GM19324 (cell line): ENCODE results near the gene SPTY2D1.
"Not testable (repeated sequence)": the region's sequence is repeated elsewhere in the genome, so short reads cannot be mapped to it uniquely, and the experiment has no call there.

ENCODE experiments used
- ATAC-seq: cut with Tn5 transposase; IDR thresholded peaks from one replicate; pipeline ENCODE4 v1.9.1; 2021; ENCODE audit warnings: mild to moderate bottlenecking, moderate library complexity; ENCODE audit not compliant: unreplicated experiment, low FRiP score

Gene SPTY2D1

GRCh38 chr11:18618342-18619025 lies 15.7 kb downstream of the SPTY2D1 start:
- no peak for ATAC-seq

DNA sequence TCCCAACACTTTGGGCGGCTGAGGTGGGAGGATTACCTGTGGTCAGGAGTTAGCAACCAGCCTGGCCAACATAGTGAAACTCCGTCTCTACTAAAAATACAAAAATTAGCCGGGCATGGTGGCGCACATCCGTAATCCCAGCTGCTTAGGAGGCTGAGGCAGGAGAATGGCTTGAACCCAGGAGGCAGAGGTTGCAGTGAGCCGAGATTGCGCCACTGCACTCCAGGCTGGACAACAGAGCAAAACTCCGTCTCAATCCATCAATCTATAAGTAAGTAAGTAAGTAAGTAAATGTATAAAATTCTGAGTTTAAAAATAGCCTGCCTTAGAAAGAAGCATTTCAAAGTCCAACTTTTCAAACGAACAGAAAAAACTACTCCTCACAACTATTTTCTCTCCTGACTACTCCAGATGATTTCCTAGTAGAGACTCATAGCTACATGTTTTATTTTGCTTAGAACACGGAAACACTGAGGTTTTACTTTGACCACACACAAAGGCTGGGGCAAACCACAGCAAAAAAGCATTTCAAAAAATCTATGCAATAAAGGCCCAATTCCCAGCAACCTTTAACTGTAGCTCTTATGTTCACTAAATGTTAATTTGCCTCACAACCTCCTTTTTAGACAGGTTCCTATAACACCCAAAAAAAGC lies 16.3 kb downstream of the SPTY2D1 start:
- ATAC-seq, result no peak

- no peak for ATAC-seq
Observed at GRCh38 chr11:18615628-18616392, 18.3 kb downstream of the SPTY2D1 start.

GRCh38 chr11:18614667-18615066 lies 19.5 kb downstream of the SPTY2D1 start:
- ATAC-seq, result no peak

DNA sequence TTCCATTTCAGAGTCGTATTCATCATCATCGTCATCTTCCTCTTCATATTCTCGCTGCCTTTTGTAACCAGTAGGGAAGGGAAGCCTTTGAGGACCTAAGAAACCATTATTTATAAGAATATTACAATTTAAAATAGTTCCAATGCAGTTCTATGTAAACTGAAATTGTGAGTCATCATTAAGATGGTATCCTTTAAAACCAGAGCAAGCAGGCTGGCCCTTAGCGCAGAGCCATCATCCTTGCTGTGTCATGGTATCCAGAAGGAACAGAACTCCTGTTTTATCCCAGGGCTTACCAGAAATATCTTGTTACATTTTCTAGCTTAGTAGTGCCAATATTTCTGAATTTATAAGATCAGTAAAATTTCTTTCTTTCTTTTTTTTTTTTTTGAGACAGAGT lies 21.7 kb downstream of the SPTY2D1 start:
- ATAC-seq, result no peak

- ATAC-seq, result no peak
Observed at GRCh38 chr11:18611196-18611595, 22.9 kb downstream of the SPTY2D1 start.

DNA sequence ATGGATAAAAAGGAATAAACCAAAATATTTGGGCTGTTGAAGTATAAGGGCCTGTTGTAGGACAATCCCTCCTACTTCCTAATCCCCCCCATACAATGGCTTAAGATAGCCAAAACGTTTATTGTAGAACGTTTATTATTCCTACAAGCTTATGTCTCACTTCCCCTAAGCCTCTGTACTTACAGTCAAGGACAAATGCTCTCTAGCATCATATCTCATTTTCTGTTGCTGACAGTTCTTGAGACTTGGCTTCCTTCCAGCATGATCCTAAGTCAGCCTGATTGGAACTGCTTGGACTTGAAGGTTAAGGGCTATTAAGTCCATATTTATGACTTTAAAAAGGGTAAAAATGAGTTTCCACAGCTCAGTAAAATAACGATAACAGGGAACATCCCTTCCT lies 25.8 kb downstream of the SPTY2D1 start:
- ATAC-seq, result no peak

- ATAC-seq, result no peak
Observed at GRCh38 chr11:18600915-18601569, 33.1 kb downstream of the SPTY2D1 start.

DNA sequence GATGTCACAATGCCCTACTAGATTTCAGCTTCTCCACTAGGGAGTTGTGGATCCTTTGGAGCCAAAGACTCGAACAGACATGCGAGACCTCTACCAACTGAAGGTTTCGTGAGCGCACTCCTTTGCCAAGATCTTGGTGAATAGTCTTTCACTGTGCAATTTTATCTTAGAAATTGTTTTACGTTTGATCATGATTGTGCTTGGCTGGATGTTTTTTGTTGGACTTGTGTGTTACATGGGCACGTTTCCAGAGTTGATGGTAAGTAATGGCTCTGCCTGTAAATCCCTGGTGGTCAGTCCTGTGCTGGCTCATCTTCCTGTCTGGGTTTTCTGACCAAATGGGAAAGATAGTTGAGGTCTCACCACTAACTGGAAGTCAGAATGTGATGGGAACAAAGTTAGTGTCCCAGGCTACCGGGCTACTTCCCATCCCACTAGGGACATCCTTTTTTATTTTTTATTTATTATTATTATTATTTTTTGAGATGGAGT lies 34.4 kb downstream of the SPTY2D1 start, which contains the start of gene MISFA:
MISFA (plus strand) TSS at position 51 of the 492 bp plus-strand sequence; CDS start at position 191, 140 bp downstream.
- ATAC-seq, result no peak

- no peak for ATAC-seq
Observed at GRCh38 chr11:18594999-18595749, 39.0 kb downstream of the SPTY2D1 start.

DNA sequence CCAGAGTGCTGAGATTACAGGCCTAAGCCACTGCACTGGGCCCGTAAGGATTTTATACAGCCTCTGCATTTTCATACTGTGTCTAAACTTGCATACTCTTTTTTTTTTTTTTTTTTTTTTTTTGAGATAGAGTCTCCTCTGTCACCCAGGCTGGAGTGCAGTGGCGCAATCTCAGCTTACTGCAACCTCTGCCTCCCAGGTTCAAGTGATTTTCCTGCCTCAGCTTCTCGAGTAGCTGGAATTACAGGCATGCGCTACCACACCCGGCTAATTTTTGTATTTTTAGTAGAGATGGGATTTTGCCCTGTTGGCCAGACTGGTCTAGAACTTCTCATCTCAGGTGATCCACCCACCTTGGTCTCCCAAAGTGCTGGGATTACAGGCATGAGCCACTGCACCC lies 40.1 kb downstream of the SPTY2D1 start:
- not testable (repeated sequence) for ATAC-seq

DNA sequence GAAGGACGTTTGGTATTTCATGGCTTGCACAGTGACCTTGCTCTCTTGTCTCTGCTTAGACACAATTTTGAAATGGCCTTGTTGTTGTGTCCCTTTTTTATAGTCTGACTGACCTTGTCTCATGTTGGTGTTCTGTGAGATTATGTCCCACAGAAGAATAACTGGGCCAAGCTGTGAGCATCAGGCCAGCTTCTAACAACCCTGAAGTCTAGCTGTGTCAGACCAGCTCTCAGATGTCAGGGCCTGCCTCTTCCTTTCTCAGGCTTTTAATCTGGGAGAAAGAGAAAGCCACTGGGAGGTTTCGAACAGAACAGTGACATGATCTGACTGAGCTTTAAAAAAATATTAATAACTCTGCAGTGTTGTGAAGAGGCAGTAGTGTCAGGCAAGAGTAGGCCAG lies 43.6 kb downstream of the SPTY2D1 start:
- no peak for ATAC-seq

- ATAC-seq, result peak; percentile 77
Observed at GRCh38 chr11:18588297-18589252, 45.6 kb downstream of the SPTY2D1 start, which contains the start of gene UEVLD. Gene UEVLD, minus strand, starts transcription at chr11:18588734. Its CDS starts 80 bp downstream, at chr11:18588654.

- no peak for ATAC-seq
Observed at GRCh38 chr11:18581825-18582224, 52.3 kb downstream of the SPTY2D1 start.

GRCh38 chr11:18580113-18580766 lies 53.9 kb downstream of the SPTY2D1 start:
- ATAC-seq, result no peak

DNA sequence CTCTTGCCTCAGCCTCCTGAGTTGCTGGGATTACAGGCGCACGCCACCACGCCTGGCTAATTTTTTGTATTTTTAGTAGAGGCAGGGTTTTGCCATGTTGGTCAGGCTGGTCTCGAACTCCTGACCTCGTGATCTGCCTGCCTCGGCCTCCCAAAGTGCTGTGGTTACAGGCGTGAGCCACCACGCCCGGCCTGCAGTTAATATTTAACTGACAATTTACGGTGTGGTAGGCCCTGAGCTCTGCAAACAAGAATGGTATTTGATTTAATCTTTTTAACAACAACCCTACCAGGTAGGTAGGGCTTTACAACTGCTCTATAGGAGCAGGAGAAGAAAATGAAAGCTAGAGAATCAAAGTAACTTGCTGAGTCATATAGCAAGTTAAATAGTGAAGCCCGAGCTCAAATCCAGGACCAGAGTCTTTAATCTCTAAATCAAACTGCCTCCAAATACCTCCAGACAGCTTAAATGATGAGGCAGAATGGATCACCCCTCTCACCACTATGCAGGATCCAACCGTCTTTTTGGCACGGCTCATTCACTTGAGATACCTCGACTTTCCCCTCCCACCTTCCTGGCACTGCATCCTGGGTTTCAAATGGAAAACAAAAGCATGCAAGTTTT lies 55.1 kb downstream of the SPTY2D1 start:
- no peak for ATAC-seq

- no peak for ATAC-seq
Observed at GRCh38 chr11:18575361-18575760, 58.8 kb downstream of the SPTY2D1 start.

DNA sequence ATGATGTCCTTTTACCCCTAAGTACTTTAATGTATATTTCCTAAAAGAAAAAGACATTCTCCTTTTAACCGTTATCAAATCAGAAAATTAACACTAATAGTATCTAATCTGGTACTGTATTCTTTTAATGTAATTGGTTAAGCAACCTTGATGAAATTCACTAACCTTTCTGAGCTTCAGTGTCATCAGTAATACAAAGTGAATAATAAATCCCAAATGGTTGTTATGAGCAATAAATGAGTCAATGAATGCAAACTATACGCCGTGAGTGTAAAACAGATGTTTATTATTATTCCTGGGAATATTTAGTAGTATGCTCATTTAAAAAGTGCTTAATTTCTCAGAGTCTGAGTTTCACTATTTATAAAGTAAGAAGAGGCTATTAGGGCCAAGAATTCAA lies 67.1 kb downstream of the SPTY2D1 start:
- no peak for ATAC-seq
